HG03097 (cell line): Measurements from ENCODE around the gene EI24.
"Not testable (repeated sequence)": the region's sequence is repeated elsewhere in the genome, so short reads cannot be mapped to it uniquely, and the experiment has no call there.

Source experiments
- ATAC-seq: cut with Tn5 transposase; IDR thresholded peaks from one replicate; pipeline ENCODE4 v1.9.1; 2021; ENCODE audit not compliant: unreplicated experiment, low FRiP score

EI24 gene

DNA sequence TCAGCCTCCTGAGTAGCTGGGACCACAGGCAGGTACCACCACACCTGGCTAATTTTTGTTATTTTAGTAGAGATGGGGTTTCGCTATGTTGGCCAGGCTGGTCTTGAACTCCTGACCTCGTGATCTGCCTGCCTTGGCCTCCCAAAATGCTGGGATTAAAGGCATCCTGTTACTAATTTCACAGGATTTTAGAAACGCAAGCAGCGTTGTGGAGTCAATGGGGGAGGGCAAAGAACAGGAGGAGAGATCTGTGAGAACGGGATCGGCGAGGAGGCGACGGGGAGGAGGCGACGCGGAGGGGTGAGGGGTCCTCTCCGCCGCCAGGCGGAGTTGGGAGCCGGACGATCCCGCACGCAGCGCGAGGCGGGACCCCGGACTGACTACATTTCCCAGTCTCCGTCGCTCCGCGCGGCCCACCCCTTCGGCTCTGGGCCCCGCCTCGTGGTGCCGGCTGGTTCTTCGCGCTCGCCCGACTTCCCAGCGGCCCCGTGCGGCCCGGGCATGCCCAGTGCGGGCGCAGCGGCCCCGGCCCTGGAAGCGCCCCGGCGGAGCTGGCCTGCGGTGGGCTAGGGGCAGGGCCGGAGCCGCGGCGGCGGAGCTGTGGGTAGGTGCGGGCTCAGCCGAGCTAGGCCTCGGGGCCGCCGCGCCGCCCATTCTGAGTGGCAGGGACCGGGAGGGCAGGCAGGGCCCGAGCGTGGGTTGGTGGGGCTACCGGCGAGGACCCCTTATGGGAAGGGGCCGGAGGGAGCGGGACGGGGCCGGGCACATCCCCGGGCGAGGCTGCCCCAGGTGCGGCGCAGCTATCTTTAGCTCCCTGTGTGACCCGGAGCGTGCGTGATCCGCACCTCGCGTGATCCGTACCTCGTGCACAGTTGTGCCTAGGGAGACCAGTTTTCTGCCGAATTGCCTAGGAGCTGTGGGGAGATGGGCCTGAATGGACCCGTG, at the start of gene EI24:
Gene EI24 (plus strand): TSS at position 508 of the 945 bp plus-strand sequence. CDS start 3,051 bp downstream, outside the sequence.
- peak; percentile 97 for ATAC-seq

- no peak for ATAC-seq
Observed at GRCh38 chr11:125519860-125520834, 49.1 kb upstream of the EI24 start.

DNA sequence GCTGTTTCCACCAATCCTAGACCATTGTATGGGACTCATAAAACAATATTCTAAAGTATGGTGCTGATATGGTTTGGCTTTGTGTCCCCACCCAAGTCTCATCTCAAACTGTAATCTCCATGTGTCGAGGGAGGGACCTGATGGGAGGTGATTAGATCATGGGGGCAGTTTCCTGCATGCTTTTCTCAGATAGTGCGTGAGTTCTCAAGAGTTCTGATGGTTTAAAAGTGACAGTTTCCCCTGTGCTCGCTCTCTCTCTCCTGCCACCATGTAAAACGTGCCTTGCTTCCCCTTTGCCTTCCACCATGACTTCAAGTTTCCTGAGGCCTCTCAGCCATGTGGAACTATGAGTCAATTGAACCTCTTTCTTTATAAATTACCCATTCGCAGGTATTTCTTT, 44.0 kb upstream of the EI24 start:
- no peak for ATAC-seq

- ATAC-seq, result no peak
Observed at GRCh38 chr11:125532668-125533067, 36.6 kb upstream of the EI24 start.

- no peak for ATAC-seq
Observed at GRCh38 chr11:125535585-125535984, 33.7 kb upstream of the EI24 start.

DNA sequence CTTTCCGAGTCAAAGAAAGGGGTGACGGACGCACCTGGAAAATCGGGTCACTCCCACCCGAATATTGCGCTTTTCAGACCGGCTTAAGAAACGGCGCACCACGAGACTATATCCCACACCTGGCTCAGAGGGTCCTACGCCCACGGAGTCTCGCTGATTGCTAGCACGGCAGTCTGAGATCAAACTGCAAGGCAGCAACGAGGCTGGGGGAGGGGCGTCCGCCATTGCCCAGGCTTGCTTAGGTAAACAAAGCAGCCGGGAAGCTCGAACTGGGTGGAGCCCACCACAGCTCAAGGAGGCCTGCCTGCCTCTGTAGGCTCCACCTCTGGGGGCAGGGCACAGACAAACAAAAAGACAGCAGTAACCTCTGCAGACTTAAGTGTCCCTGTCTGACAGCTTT, 32.4 kb upstream of the EI24 start:
- not testable (repeated sequence) for ATAC-seq

GRCh38 chr11:125542709-125543108, 26.6 kb upstream of the EI24 start:
- no peak for ATAC-seq

- no peak for ATAC-seq
Observed at GRCh38 chr11:125550780-125551179, 18.5 kb upstream of the EI24 start.

GRCh38 chr11:125551835-125552342, 17.4 kb upstream of the EI24 start:
- ATAC-seq, result no peak

DNA sequence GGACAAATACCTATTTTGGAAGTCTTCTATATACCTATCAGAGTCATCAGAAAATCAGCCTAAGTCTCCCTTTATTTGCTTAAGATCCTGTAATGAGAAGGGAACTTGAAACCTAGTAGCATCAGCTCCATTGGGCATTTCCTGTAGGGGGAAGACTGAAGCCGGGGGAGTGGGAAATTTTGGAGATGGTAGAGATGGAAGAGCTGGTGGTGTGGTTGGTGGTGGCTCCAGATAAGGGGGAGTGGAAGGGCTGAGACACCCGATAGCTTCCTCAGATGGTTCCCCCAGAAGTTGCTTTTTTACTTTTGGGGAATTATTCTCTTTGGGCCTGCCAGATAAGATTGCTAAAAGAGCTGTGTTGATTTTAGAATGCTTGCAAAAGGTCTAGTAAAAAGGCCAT, 16.4 kb upstream of the EI24 start:
- ATAC-seq, result no peak

- ATAC-seq, result no peak
Observed at GRCh38 chr11:125553357-125553756, 15.9 kb upstream of the EI24 start.

GRCh38 chr11:125554038-125554437, 15.2 kb upstream of the EI24 start:
- ATAC-seq, result no peak

GRCh38 chr11:125559888-125560287, 9.4 kb upstream of the EI24 start:
- ATAC-seq, result no peak

DNA sequence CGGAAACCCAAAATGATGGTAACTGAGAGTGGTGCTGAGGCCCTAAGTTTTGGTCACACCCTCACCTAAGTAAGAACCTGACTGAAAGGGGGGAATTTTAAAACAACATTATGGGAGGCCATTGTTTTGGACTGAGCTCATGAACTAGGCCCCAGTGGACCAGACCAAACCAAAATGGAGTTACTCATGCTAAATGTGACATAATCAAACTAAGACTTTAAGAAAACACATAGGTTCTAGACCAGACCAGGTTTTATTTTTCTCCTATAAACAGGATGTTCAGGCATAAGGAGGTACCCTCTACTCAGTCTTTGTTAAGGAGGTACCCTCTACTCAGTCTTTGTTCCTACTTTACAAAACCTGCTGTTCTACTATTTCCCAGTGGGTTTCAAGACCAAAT, 7.4 kb upstream of the EI24 start:
- ATAC-seq, result no peak

DNA sequence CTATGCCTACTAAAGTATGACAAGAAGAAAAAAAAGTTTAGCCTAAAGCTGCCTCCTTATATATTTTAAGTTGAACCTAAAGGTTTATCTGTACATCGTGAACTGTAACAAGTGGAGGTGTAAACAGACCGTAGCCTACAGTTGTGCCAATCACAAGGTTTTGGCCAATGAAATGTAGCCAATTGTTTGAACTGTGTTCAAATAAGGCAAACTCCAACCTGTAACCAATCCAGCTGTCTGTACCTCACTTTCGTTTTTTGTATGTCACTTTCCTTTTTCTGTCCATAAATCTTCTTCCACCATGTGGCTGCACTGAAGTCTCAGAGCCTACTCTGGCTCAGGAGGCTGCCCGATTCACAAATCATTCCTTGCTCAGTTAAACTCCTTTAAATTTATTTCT, 6.8 kb upstream of the EI24 start:
- no peak for ATAC-seq

DNA sequence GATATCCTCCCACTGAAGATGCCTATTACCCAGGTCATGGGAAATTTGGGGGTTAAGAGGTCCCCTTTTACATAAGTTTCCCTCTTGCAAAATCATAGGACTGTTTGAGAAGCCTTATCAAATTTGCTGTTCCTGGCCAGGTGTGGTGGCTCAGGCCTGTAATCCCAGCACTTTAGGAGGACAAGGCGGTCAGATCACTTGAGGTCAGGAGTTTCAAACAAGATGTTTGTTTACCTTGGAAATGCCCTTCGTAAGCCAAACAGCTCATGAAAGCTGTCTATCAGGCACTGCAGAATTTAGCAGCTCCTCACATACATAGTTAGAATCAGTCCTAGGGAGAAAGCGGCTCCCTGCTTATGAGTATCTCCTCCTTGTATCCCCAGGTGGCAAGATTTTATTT, 4.9 kb upstream of the EI24 start:
- no peak for ATAC-seq

GRCh38 chr11:125566235-125566634, 3.0 kb upstream of the EI24 start:
- no peak for ATAC-seq

- ATAC-seq, result no peak
Observed at GRCh38 chr11:125569915-125570621, 791 bp downstream of the EI24 start.

GRCh38 chr11:125570952-125571351, 1.7 kb downstream of the EI24 start:
- no peak for ATAC-seq

- ATAC-seq, result no peak
Observed at GRCh38 chr11:125572916-125573315, 3.6 kb downstream of the EI24 start.
